SK-N-SH (cell line): Measurements from ENCODE around the gene PARP1. TPM values are rescaled to one million over a fixed set of nuclear protein-coding genes. Genes with fewer than 3 reads are reported as not detected.

Experiments used
- polyA plus RNA-seq, 3 experiments: library from polyadenylated mRNA; depleted of rRNA; stranded (reverse); fragments of >200 nt; gene quantifications; 2 replicates each; pipeline ENCODE4 v1.2.3, GENCODE V29; 2012

Gene PARP1
- polyA plus RNA-seq, 1 of the 3 experiments (the other 2 are of a cell fraction): 239 TPM

Other genes starting within 250 kb of the PARP1 start
- 17.8 and 26.3 TPM in 2 replicates for gene ACBD3, start 221.4 kb downstream of the PARP1 start, polyA plus RNA-seq (2012; rRNA removed)
- 0.03 TPM in 1 of 2 replicates, not detected in the other for gene MIXL1, start 184.4 kb downstream of the PARP1 start, polyA plus RNA-seq (2012; rRNA removed)
- 1.7 and 2.5 TPM in 2 replicates for gene LIN9, start 98.9 kb downstream of the PARP1 start, polyA plus RNA-seq (2012; rRNA removed)
- not detected in 2 replicates for gene STUM, start 140.7 kb upstream of the PARP1 start, polyA plus RNA-seq (2012; rRNA removed)